HepG2 (cell line): ENCODE measurements around the gene NEK5. TPM values are rescaled to one million over a fixed set of nuclear protein-coding genes. Genes with fewer than 3 reads are reported as not detected.

Experiments
- ASH2L ChIP-seq: fragments of 300-600, 200-600 bp; sonication (generic); IDR thresholded peaks from 2 replicates; pipeline ENCODE4 v1.7.0; 2017; ENCODE audit warnings: low read depth, mild to moderate bottlenecking, moderate library complexity, mixed read lengths, low read length; ENCODE audit not compliant: insufficient read length
- CENPT ChIP-seq: sonication (generic); formaldehyde crosslinking; IDR thresholded peaks from 2 replicates; pipeline ENCODE4 v1.8.0; 2022; ENCODE audit warnings: low read depth, mild to moderate bottlenecking, moderate library complexity, missing genetic modification reagents
- ELF4 ChIP-seq: sonication (generic); formaldehyde crosslinking; IDR thresholded peaks from 2 replicates; pipeline ENCODE4 v1.5.0; 2020; ENCODE audit warnings: missing genetic modification reagents, mild to moderate bottlenecking, moderate library complexity, borderline replicate concordance
- GLI4 ChIP-seq: sonication (generic); formaldehyde crosslinking; IDR thresholded peaks from 2 replicates; pipeline ENCODE4 v1.5.1; 2020; ENCODE audit warnings: missing genetic modification reagents, mild to moderate bottlenecking, moderate library complexity, borderline replicate concordance
- SMC3 ChIP-seq: IDR thresholded peaks from 2 replicates; pipeline ENCODE4 v1.6.1; 2011; ENCODE audit warnings: low read length, improper control_type of control experiment
- STAT6 ChIP-seq: sonication (generic); formaldehyde crosslinking; IDR thresholded peaks from 2 replicates; pipeline ENCODE4 v1.4.0; 2020; ENCODE audit warnings: missing genetic modification reagents, mild to moderate bottlenecking, borderline replicate concordance
- ZNF383 ChIP-seq: sonication (generic); formaldehyde crosslinking; IDR thresholded peaks from 2 replicates; pipeline ENCODE4 v1.4.0; 2020; ENCODE audit warnings: missing genetic modification reagents, mild to moderate bottlenecking, borderline replicate concordance
- ZNF501 ChIP-seq: sonication (generic); formaldehyde crosslinking; IDR thresholded peaks from 2 replicates; pipeline ENCODE4 v1.5.1; 2020; ENCODE audit warnings: mild to moderate bottlenecking, moderate library complexity, missing genetic modification reagents
- ZNF547 ChIP-seq: sonication (generic); formaldehyde crosslinking; IDR thresholded peaks from 2 replicates; pipeline ENCODE4 v1.5.1; 2020; ENCODE audit warnings: mild to moderate bottlenecking, missing genetic modification reagents
- ZNF761 ChIP-seq: sonication (generic); formaldehyde crosslinking; conservative IDR thresholded peaks from 2 replicates; pipeline ENCODE4 v1.4.0; 2020; ENCODE audit warnings: mild to moderate bottlenecking, missing genetic modification reagents
- ZNF776 ChIP-seq: sonication (generic); formaldehyde crosslinking; IDR thresholded peaks from 2 replicates; pipeline ENCODE4 v1.4.0; 2020; ENCODE audit warnings: mild to moderate bottlenecking, missing genetic modification reagents
- ZNF777 ChIP-seq: sonication (generic); formaldehyde crosslinking; IDR thresholded peaks from 2 replicates; pipeline ENCODE4 v1.4.0; 2020; ENCODE audit warnings: missing genetic modification reagents
- ZNF780A ChIP-seq: sonication (generic); formaldehyde crosslinking; IDR thresholded peaks from 2 replicates; pipeline ENCODE4 v1.8.0; 2022; ENCODE audit warnings: mild to moderate bottlenecking, missing genetic modification reagents, moderate library complexity
- ZSCAN5A ChIP-seq: sonication (generic); formaldehyde crosslinking; IDR thresholded peaks from 2 replicates; pipeline ENCODE4 v1.8.0; 2022; ENCODE audit warnings: mild to moderate bottlenecking, missing genetic modification reagents, borderline replicate concordance
- polyA plus RNA-seq, 8 experiments: library from polyadenylated mRNA; depleted of rRNA in 3 of 8; stranded (reverse) in 7 of 8; unstranded in 1 of 8; fragments of >200 nt; fragmentation: Illumina TruSeq in 4 of 8; extraction: Trizol in 4 of 8; gene quantifications; 2 replicates each; pipeline versions ENCODE4 v1.2.1 to v1.2.3, GENCODE V29; 2011 to 2016; ENCODE audit warnings: low read depth in 4 of 8, missing spikeins in 1 of 8, mixed read lengths in 1 of 8; ENCODE audit not compliant: insufficient read depth in 1 of 8
- total RNA-seq, 5 experiments: library from RNA; depleted of rRNA; stranded (reverse); fragments of >200 nt; fragmentation: Illumina TruSeq; extraction: Trizol; gene quantifications; 2 replicates each; pipeline ENCODE4 v1.2.3, GENCODE V29; 2016; ENCODE audit warnings: low read depth in 1 of 5
- TF ChIP-seq, protein P1 (sequence below): sonication (generic); formaldehyde crosslinking; IDR thresholded peaks from 2 replicates; pipeline ENCODE4 v1.8.0; 2022; ENCODE audit warnings: missing genetic modification reagents, mild to moderate bottlenecking, inconsistent platforms, borderline replicate concordance
- TF ChIP-seq, protein P2 (sequence below): IDR thresholded peaks from 2 replicates; pipeline ENCODE4 v1.6.1; 2016; ENCODE audit warnings: low read depth
- TF ChIP-seq, protein P3 (sequence below): IDR thresholded peaks from 2 replicates; pipeline ENCODE4 v1.6.1; 2012; ENCODE audit warnings: low read depth, low read length, improper control_type of control experiment
- TF ChIP-seq, protein P4 (sequence below): IDR thresholded peaks from 2 replicates; pipeline ENCODE4 v1.6.1; 2016; ENCODE audit warnings: low read depth, borderline replicate concordance

NEK5 gene
- total and polyA plus RNA-seq, 2 of the 13 experiments (the other 11 are each of a cell fraction or from before 2014, with no cell fraction given): 0.12 to 0.22 TPM

DNA sequence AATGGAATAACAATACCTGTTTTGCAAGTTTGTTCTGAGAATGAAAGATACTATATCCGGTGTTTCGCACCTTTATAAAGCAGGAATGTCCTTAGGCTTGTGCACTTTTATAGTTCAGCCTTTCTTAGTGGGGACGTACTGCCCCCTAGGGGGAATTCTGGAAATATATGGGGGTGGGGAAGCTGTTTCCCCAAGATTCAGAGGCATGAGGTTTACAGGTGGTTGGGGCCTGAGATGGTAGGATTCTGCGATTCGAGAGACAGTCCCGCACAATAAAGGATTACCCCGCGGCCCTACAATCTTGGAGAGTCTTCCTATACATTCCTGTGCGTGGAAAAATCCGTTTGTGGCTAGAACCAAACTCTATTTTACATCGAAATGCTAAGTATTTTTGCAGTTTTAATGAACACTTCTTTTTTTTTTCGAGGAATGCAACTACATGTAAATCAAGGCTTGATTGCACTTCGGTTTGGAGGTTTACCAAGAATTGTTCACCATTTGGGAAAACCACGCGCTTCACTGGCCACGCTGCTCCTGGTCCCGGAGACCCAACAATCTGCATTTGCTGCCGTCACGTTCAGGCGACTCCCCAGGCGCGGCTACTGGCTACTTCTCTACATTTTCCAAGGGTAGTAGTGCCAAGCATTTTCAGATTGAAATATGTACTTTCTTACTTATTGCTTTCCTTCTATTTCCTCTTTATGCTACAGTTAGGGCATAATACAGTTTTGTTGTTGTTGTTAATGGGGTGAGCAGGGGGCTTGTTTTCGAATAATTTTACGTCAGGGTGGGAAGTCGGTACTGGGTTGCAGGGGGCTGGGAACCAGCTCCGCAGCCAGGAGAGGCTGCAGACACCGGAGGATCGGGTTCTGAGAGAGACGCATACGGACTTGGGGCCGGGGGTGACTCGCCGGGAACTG is 830 bp downstream of the NEK5 start (continued):
- 0 out of 2 replicates have a peak, but pooled peaks have one; percentile 41 for TF ChIP-seq ZNF383
- TF ChIP-seq, protein P1, sequence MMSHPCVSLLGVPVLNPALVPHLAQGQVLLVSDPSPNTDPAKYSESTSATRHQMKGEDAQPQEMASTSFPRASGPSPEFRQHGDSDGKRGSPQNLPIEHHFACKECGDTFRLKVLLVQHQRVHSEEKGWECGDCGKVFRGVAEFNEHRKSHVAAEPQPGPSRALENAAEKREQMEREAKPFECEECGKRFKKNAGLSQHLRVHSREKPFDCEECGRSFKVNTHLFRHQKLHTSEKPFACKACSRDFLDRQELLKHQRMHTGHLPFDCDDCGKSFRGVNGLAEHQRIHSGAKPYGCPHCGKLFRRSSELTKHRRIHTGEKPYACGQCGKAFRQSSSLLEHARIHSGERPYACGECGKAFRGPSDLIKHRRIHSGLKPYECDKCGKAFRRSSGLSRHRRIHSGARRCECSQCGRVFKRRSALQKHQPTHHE: 0 out of 2 replicates have a peak, but pooled peaks have one; percentile 20
- no peak for TF ChIP-seq ZNF780A (CRISPR knock-in tag)
- TF ChIP-seq, protein P2, sequence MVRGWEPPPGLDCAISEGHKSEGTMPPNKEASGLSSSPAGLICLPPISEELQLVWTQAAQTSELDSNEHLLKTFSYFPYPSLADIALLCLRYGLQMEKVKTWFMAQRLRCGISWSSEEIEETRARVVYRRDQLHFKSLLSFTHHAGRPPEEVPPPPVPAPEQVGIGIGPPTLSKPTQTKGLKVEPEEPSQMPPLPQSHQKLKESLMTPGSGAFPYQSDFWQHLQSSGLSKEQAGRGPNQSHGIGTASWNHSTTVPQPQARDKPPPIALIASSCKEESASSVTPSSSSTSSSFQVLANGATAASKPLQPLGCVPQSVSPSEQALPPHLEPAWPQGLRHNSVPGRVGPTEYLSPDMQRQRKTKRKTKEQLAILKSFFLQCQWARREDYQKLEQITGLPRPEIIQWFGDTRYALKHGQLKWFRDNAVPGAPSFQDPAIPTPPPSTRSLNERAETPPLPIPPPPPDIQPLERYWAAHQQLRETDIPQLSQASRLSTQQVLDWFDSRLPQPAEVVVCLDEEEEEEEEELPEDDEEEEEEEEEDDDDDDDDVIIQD (CRISPR knock-in tag): 0 out of 2 replicates have a peak, but pooled peaks have one; percentile 23
- no peak for TF ChIP-seq CENPT (CRISPR knock-in tag)
- 0 out of 2 replicates have a peak, but pooled peaks have one; percentile 51 for TF ChIP-seq ZNF761 (CRISPR knock-in tag)
- TF ChIP-seq, protein P3, sequence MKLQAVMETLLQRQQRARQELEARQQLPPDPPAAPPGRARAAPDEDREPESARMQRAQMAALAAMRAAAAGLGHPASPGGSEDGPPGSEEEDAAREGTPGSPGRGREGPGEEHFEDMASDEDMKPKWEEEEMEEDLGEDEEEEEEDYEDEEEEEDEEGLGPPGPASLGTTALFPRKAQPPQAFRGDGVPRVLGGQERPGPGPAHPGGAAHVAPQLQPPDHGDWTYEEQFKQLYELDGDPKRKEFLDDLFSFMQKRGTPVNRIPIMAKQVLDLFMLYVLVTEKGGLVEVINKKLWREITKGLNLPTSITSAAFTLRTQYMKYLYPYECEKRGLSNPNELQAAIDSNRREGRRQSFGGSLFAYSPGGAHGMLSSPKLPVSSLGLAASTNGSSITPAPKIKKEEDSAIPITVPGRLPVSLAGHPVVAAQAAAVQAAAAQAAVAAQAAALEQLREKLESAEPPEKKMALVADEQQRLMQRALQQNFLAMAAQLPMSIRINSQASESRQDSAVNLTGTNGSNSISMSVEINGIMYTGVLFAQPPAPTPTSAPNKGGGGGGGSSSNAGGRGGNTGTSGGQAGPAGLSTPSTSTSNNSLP: peak; percentile 29; the same call in 1 of the 2 replicates
- peak; percentile 57; the same call in 1 of the 2 replicates for TF ChIP-seq STAT6
- TF ChIP-seq GLI4 (CRISPR knock-in tag): peak; percentile 32; the same call in 1 of the 2 replicates
- peak; percentile 60; the same call in 1 of the 2 replicates for TF ChIP-seq ZSCAN5A
- TF ChIP-seq ELF4 (CRISPR knock-in tag): 0 out of 2 replicates have a peak, but pooled peaks have one; percentile 33
- TF ChIP-seq ZNF547 (CRISPR knock-in tag): peak; percentile 44; the same call in 1 of the 2 replicates
- TF ChIP-seq ZNF777: no peak
- TF ChIP-seq ZNF776 (CRISPR knock-in tag): no peak
- TF ChIP-seq SMC3: peak; percentile 91
- TF ChIP-seq, protein P4, sequence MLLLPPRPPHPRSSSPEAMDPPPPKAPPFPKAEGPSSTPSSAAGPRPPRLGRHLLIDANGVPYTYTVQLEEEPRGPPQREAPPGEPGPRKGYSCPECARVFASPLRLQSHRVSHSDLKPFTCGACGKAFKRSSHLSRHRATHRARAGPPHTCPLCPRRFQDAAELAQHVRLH (CRISPR knock-in tag): no peak
- peak; percentile 18; the same call in 1 of the 2 replicates for TF ChIP-seq ZNF501 (CRISPR knock-in tag)
- TF ChIP-seq ASH2L: peak; percentile 20
